ENCODE measurements around the gene IGF1. TPM values are rescaled to one million over a fixed set of nuclear protein-coding genes. Genes with fewer than 3 reads are reported as not detected.
A peak's percentile ranks its signal among the peaks of the same experiment; 100 is the strongest.

The IGF1 gene
- total RNA-seq, 4 donors from 2014 or later = 8.3 to 22.7 (median 17.9) TPM

DNA sequence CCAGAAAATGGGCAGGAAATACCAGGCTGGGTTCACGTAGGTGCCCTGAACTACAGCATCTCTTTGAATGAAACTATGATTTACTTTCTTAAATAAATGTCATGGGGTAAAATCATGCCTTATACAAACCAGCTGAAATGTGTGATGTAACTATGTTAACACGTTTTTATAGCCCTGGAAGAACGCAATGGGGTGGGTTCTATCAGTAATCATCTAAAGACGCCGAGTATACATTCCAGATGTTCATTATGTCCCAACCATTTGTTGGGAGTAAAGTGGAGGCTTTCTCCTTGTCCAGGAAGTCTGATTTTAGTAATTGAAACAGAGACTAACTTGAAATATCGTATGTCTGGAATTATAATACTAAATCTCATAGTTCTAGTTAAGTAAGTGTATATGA, 16.2 kb upstream of the IGF1 start:
- TF ChIP-seq POLR2A (IDR thresholded peaks at IDR 0.05) (no peak), CTCF (IDR thresholded peaks at IDR 0.05 in 4 of 5, conservative IDR thresholded peaks at IDR 0.05 in 1 of 5) (no peak)
- intact Hi-C loops (cut with DNase I; ENCODE audit: low total_unique reads) (no loop called here), in situ Hi-C loops (cut with MboI; ENCODE audit: low sequenced_read_pairs in 4 of 4) (loop anchor here in 3 of 4 donors (25.0 kb wide), 2 partner anchors 334 to 559 kb away; no protein-coding TSS in a partner anchor)
- H3K4me1 ChIP-seq = no peaks in the 10 kb centered on the region
- H3K36me3 ChIP-seq = no peaks in the 10 kb centered on the region
- ATAC-seq (no peak), DNase-seq (no peak)
- H3K4me3 ChIP-seq = no peak overlapping the region
- H3K27me3 ChIP-seq = no peaks in the 10 kb centered on the region
- H3K9me3 ChIP-seq = no peaks in the 10 kb centered on the region
- no peak overlapping the region for H3K27ac ChIP-seq

GRCh38 chr12:102487226-102487625, 6.9 kb upstream of the IGF1 start:
- no peaks in the 10 kb centered on the region for H3K9me3 ChIP-seq
- no peaks in the 10 kb centered on the region for H3K27me3 ChIP-seq
- no peaks in the 10 kb centered on the region for H3K4me1 ChIP-seq
- intact Hi-C loops (cut with DNase I; ENCODE audit: low total_unique reads) = no loop called here
- H3K4me3 ChIP-seq = no peak overlapping the region
- no peak for DNase-seq
- no peak for TF ChIP-seq POLR2A (IDR thresholded peaks at IDR 0.05)
- no peak for TF ChIP-seq CTCF (IDR thresholded peaks at IDR 0.05 in 4 of 5, conservative IDR thresholded peaks at IDR 0.05 in 1 of 5)
- no peak overlapping the region for H3K27ac ChIP-seq
- H3K36me3 ChIP-seq = no peaks in the 10 kb centered on the region
- no peak for ATAC-seq
- in situ Hi-C loops (cut with MboI; ENCODE audit: low sequenced_read_pairs in 4 of 4) = loop anchor here (10.0 to 25.0 kb wide), 5 partner anchors 312 to 550 kb away; no protein-coding TSS in a partner anchor

- Histone ChIP-seq H3K9me3 (no peaks in the 10 kb centered on the region), H3K36me3 (no peaks in the 10 kb centered on the region), H3K27ac (no peak overlapping the region), H3K4me3 (no peak overlapping the region), H3K4me1 (peaks cover 0 to 4% of the 10 kb centered on the region in 2 donors), H3K27me3 (no peaks in the 10 kb centered on the region)
- ATAC-seq (no peak), DNase-seq (no peak)
- intact Hi-C loops (cut with DNase I; ENCODE audit: low total_unique reads) = no loop called here
- in situ Hi-C loops (cut with MboI; ENCODE audit: low sequenced_read_pairs in 4 of 4) = loop anchor here (10.0 to 25.0 kb wide), 5 partner anchors 311 to 549 kb away; no protein-coding TSS in a partner anchor
- TF ChIP-seq POLR2A (IDR thresholded peaks at IDR 0.05) (no peak), CTCF (IDR thresholded peaks at IDR 0.05 in 4 of 5, conservative IDR thresholded peaks at IDR 0.05 in 1 of 5) (no peak)
Observed at GRCh38 chr12:102486153-102486552, 5.8 kb upstream of the IGF1 start.

DNA sequence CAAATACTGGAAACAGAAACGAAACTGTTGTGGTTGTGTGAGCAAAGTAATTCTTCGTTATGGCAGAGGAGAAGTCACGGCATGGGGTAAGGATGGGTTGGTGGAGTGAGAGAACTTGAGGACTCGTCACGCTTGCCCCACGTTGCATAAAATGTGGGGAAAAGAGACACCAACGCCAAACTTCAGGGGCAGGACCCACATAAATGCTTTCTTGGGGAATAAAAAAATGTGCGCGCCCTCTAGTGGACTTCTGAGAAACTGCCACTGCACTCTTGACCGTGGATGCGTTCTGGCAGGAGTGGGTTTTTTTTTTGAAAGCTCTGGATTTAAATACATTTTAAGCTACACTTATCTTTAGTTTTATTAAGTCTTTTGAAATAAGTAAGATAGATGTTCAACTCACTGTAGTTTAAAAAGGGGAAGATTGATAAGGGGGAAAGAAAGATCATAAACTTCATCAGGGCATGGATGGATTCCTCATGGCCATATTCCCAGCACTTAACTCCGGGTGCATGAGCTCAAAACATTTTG, 4.1 kb upstream of the IGF1 start:
- intact Hi-C loops (cut with DNase I; ENCODE audit: low total_unique reads) = loop anchor here (1.0 to 5.0 kb wide), 5 partner anchors 137 to 547 kb away; partner anchors contain the start of genes NUP37 and PARPBP
- Histone ChIP-seq H3K9me3 (no peaks in the 10 kb centered on the region), H3K4me3 (peak overlapping the region in 3 of 4 donors; percentile 7 to 34 (median 31)), H3K27ac (peak overlapping the region; percentile 4 to 61 (median 18)), H3K4me1 (peaks cover 12 to 20% of the 10 kb centered on the region in 2 donors), H3K36me3 (no peaks in the 10 kb centered on the region), H3K27me3 (no peaks in the 10 kb centered on the region)
- DNase-seq (peak; percentile 16 to 53), ATAC-seq (peak; percentile 42 to 63)
- peak; percentile 70 to 95 (median 76) for TF ChIP-seq CTCF (IDR thresholded peaks at IDR 0.05 in 4 of 5, conservative IDR thresholded peaks at IDR 0.05 in 1 of 5)
- TF ChIP-seq POLR2A (IDR thresholded peaks at IDR 0.05) = no peak
- in situ Hi-C loops (cut with MboI; ENCODE audit: low sequenced_read_pairs in 4 of 4) = loop anchor here (10.0 to 25.0 kb wide), 5 partner anchors 310 to 547 kb away; no protein-coding TSS in a partner anchor
